HEK293T (cell line): ENCODE data around the gene TEX52.
A peak's percentile ranks its signal among the peaks of the same experiment; 100 is the strongest.

ENCODE experiments used
- CTCF ChIA-PET: fragments of 350-600 bp; formaldehyde crosslinking; extraction: SDS; loops from one replicate; lab custom pipeline; 2021; ENCODE audit warnings: antibody characterized with exemption, inconsistent platforms; lab: Yijun Ruan, JAX
- POLR2A ChIA-PET: fragments of 350-600 bp; formaldehyde crosslinking; extraction: SDS; loops from one replicate; lab custom pipeline; 2020; ENCODE audit warnings: antibody characterized with exemption, inconsistent platforms; lab: Yijun Ruan, JAX
- DNase-seq: peaks from one replicate; pipeline ENCODE4 v3.0.0; 2012; ENCODE audit warnings: mixed read lengths; ENCODE audit errors: extremely low spot score
- ARNT ChIP-seq: fragments of 450-650 bp; IDR thresholded peaks from 2 replicates; pipeline ENCODE4 v1.6.1; 2017; ENCODE audit warnings: mild to moderate bottlenecking
- BHLHE40 ChIP-seq: fragments of 450-650 bp; IDR thresholded peaks from 2 replicates; pipeline ENCODE4 v1.6.1; 2016; ENCODE audit warnings: mild to moderate bottlenecking, moderate library complexity, borderline replicate concordance
- CTBP1 ChIP-seq: fragments of 450-650 bp; IDR thresholded peaks from 2 replicates; pipeline ENCODE4 v1.6.1; 2016; ENCODE audit warnings: borderline replicate concordance
- ELF4 ChIP-seq: fragments of 450-650 bp; IDR thresholded peaks from 2 replicates; pipeline ENCODE4 v1.6.1; 2017; ENCODE audit warnings: antibody characterized with exemption
- FOXA1 ChIP-seq: fragments of 450-650 bp; IDR thresholded peaks from 2 replicates; pipeline ENCODE4 v1.6.1; 2016; ENCODE audit warnings: mild to moderate bottlenecking
- FOXK2 ChIP-seq: fragments of 450-650 bp; IDR thresholded peaks from 2 replicates; pipeline ENCODE4 v1.6.1; 2016; ENCODE audit warnings: mild to moderate bottlenecking
- FOXM1 ChIP-seq: fragments of 450-650 bp; IDR thresholded peaks from 2 replicates; pipeline ENCODE4 v1.6.1; 2017; ENCODE audit warnings: mild to moderate bottlenecking, borderline replicate concordance
- HDGF ChIP-seq: fragments of 450-650 bp; IDR thresholded peaks from 2 replicates; pipeline ENCODE4 v1.6.1; 2017; ENCODE audit warnings: antibody characterized with exemption, borderline replicate concordance
- L3MBTL2 ChIP-seq: fragments of 450-650 bp; conservative IDR thresholded peaks from 2 replicates; pipeline ENCODE4 v1.6.1; 2016; ENCODE audit warnings: mild to moderate bottlenecking
- LEF1 ChIP-seq: fragments of 450-650 bp; IDR thresholded peaks from 2 replicates; pipeline ENCODE4 v1.6.1; 2017; ENCODE audit warnings: mild to moderate bottlenecking, borderline replicate concordance
- NFRKB ChIP-seq: fragments of 450-650 bp; IDR thresholded peaks from 2 replicates; pipeline ENCODE4 v1.6.1; 2016; ENCODE audit warnings: mild to moderate bottlenecking, moderate library complexity
- PKNOX1 ChIP-seq: fragments of 450-650 bp; IDR thresholded peaks from 2 replicates; pipeline ENCODE4 v1.6.1; 2016
- SP1 ChIP-seq: fragments of 450-650 bp; IDR thresholded peaks from 2 replicates; pipeline ENCODE4 v1.6.1; 2017
- SUZ12 ChIP-seq: fragments of 450-650 bp; IDR thresholded peaks from 2 replicates; pipeline ENCODE4 v1.6.1; 2016; ENCODE audit warnings: mild to moderate bottlenecking
- TARDBP ChIP-seq: fragments of 450-650 bp; IDR thresholded peaks from 2 replicates; pipeline ENCODE4 v1.6.1; 2016
- ZNF384 ChIP-seq: fragments of 450-650 bp; IDR thresholded peaks from 2 replicates; pipeline ENCODE4 v1.6.1; 2016

Gene TEX52

GRCh38 chr12:2813214-2814185 lies 43.3 kb downstream of the TEX52 start:
- TF ChIP-seq CTBP1 (no peak), BHLHE40 (no peak), NFRKB (no peak), TARDBP (no peak), LEF1 (no peak), SP1 (no peak), ARNT (no peak), HDGF (no peak), FOXA1 (no peak), SUZ12 (no peak), L3MBTL2 (no peak), PKNOX1 (no peak), ZNF384 (no peak), FOXM1 (no peak), ELF4 (no peak)
- ChIA-PET CTCF (interaction anchor here (0.6 to 2.1 kb wide), 3 partner anchors 29 to 74 kb away, joined by 3 to 8 read pairs (median 3); no protein-coding TSS in a partner anchor), POLR2A (interaction anchor here (1.1 to 2.9 kb wide), 10 partner anchors 8 to 32 kb away, joined by 3 to 11 read pairs (median 4); partner anchors contain the start of genes FKBP4 and NRIP2)
- peak; percentile 65 for DNase-seq

GRCh38 chr12:2812290-2813213 lies 44.3 kb downstream of the TEX52 start, which contains the start of gene ITFG2:
TSS of gene ITFG2 (plus strand) at chr12:2812668. CDS start at chr12:2812761, 93 bp downstream.
- POLR2A ChIA-PET = interaction anchor here (0.6 to 2.9 kb wide), 10 partner anchors 8 to 33 kb away, joined by 3 to 11 read pairs (median 4); partner anchors contain the start of genes FKBP4 and NRIP2
- TF ChIP-seq L3MBTL2 (peak; percentile 95), ELF4 (peak; percentile 88), PKNOX1 (peak; percentile 100), LEF1 (no peak), ZNF384 (peak; percentile 78; the same call in 1 of the 2 replicates), ARNT (0 out of 2 replicates have a peak, but pooled peaks have one; percentile 52), HDGF (no peak)
- CTCF ChIA-PET = interaction anchor here (1.5 to 2.1 kb wide), 2 partner anchors 29 to 73 kb away, joined by 3 to 8 read pairs; no protein-coding TSS in a partner anchor
- peak; percentile 94 for DNase-seq

GRCh38 chr12:2811801-2812200 lies 45.0 kb downstream of the TEX52 start:
- TF ChIP-seq FOXA1 (no peak), FOXK2 (no peak), HDGF (no peak), SP1 (no peak), SUZ12 (no peak), LEF1 (no peak)
- CTCF ChIA-PET = no interaction called here
- POLR2A ChIA-PET = interaction anchor here (0.6 to 2.9 kb wide), 3 partner anchors 9 to 16 kb away, joined by 3 to 11 read pairs (median 8); no protein-coding TSS in a partner anchor
- DNase-seq = no peak

GRCh38 chr12:2806700-2807099 lies 50.1 kb downstream of the TEX52 start:
- TF ChIP-seq SP1 (no peak), FOXA1 (no peak), TARDBP (no peak), SUZ12 (no peak), HDGF (no peak), ELF4 (no peak), PKNOX1 (no peak), ZNF384 (no peak), BHLHE40 (no peak), L3MBTL2 (no peak), FOXM1 (no peak)
- ChIA-PET POLR2A (no interaction called here), CTCF (no interaction called here)
- no peak for DNase-seq

- TF ChIP-seq TARDBP = no peak
- TF ChIP-seq LEF1 = no peak
- no peak for TF ChIP-seq ARNT
- no peak for TF ChIP-seq SP1
- TF ChIP-seq CTBP1 = no peak
- no peak for TF ChIP-seq NFRKB
- TF ChIP-seq BHLHE40 = no peak
- TF ChIP-seq ELF4 = no peak
- no peak for TF ChIP-seq SUZ12
- TF ChIP-seq FOXM1 = no peak
- no peak for TF ChIP-seq HDGF
- no peak for TF ChIP-seq FOXA1
- no peak for TF ChIP-seq PKNOX1
- ChIA-PET POLR2A (interaction anchor here (1.4 to 2.7 kb wide), 2 partner anchors 8 to 10 kb away, joined by 4 to 15 read pairs; partner anchors contain the start of gene FKBP4), CTCF (interaction anchor here (1.1 kb wide), 1 partner anchor 10 kb away, joined by 3 read pairs; no protein-coding TSS in a partner anchor)
- no peak for DNase-seq
Measured at GRCh38 chr12:2805143-2805520, 51.7 kb downstream of the TEX52 start.
